ENCODE results near the gene CD180.

GRCh38 chr5:67153292-67153691, 43.3 kb downstream of the CD180 start:
- TF ChIP-seq CTCF (IDR thresholded peaks at IDR 0.05; ENCODE audit: low read depth, low read length), result no peak
- TF ChIP-seq POLR2A (IDR thresholded peaks at IDR 0.05; ENCODE audit: extremely low read depth, insufficient read length), result no peak
- TF ChIP-seq MYC (IDR thresholded peaks at IDR 0.05; ENCODE audit: low read depth, low read length), result no peak
- no peak for TF ChIP-seq MAX (IDR thresholded peaks at IDR 0.05; ENCODE audit: low read depth, low read length)
